Measurements from ENCODE around the gene PTGES.
A peak's percentile ranks its signal among the peaks of the same experiment; 100 is the strongest.

The PTGES gene

GRCh38 chr9:129737479-129738274 is 15.2 kb downstream of the PTGES start:
- peak; percentile 78 for DNase-seq (ENCODE audit: low read depth)
- H3K4me3 ChIP-seq (ENCODE audit: low read depth, low read length): peak overlapping the region; percentile 21
- peak; percentile 74 for TF ChIP-seq CTCF (IDR thresholded peaks at IDR 0.05; ENCODE audit: low read depth, low read length)
- no peak for TF ChIP-seq MYC (IDR thresholded peaks at IDR 0.05; ENCODE audit: low read depth, low read length)
- TF ChIP-seq POLR2A (IDR thresholded peaks at IDR 0.05; ENCODE audit: extremely low read depth, insufficient read length): no peak

- H3K4me3 ChIP-seq (ENCODE audit: low read depth, low read length): no peak overlapping the region
- no peak for DNase-seq (ENCODE audit: low read depth)
- no peak for TF ChIP-seq CTCF (IDR thresholded peaks at IDR 0.05; ENCODE audit: low read depth, low read length)
- TF ChIP-seq MYC (IDR thresholded peaks at IDR 0.05; ENCODE audit: low read depth, low read length): no peak
- TF ChIP-seq POLR2A (IDR thresholded peaks at IDR 0.05; ENCODE audit: extremely low read depth, insufficient read length): no peak
- no peak for TF ChIP-seq MAX (IDR thresholded peaks at IDR 0.05; ENCODE audit: low read depth, low read length)
These were observed 16.5 kb downstream of the PTGES start for GRCh38 chr9:129736334-129736733.

- no peak for DNase-seq (ENCODE audit: low read depth)
- no peak for TF ChIP-seq CTCF (IDR thresholded peaks at IDR 0.05; ENCODE audit: low read depth, low read length)
- TF ChIP-seq POLR2A (IDR thresholded peaks at IDR 0.05; ENCODE audit: extremely low read depth, insufficient read length): no peak
- no peak for TF ChIP-seq MYC (IDR thresholded peaks at IDR 0.05; ENCODE audit: low read depth, low read length)
- TF ChIP-seq MAX (IDR thresholded peaks at IDR 0.05; ENCODE audit: low read depth, low read length): no peak
- H3K4me3 ChIP-seq (ENCODE audit: low read depth, low read length): no peak overlapping the region
These were observed 17.3 kb downstream of the PTGES start for GRCh38 chr9:129735546-129735945.

- TF ChIP-seq MYC (IDR thresholded peaks at IDR 0.05; ENCODE audit: low read depth, low read length): no peak
- no peak for TF ChIP-seq CTCF (IDR thresholded peaks at IDR 0.05; ENCODE audit: low read depth, low read length)
- TF ChIP-seq MAX (IDR thresholded peaks at IDR 0.05; ENCODE audit: low read depth, low read length): no peak
- TF ChIP-seq POLR2A (IDR thresholded peaks at IDR 0.05; ENCODE audit: extremely low read depth, insufficient read length): no peak
- no peak overlapping the region for H3K4me3 ChIP-seq (ENCODE audit: low read depth, low read length)
- no peak for DNase-seq (ENCODE audit: low read depth)
These were observed 19.2 kb downstream of the PTGES start for GRCh38 chr9:129733632-129733953.

GRCh38 chr9:129732946-129733631 is 19.8 kb downstream of the PTGES start:
- no peak overlapping the region for H3K4me3 ChIP-seq (ENCODE audit: low read depth, low read length)
- DNase-seq (ENCODE audit: low read depth): no peak
- TF ChIP-seq CTCF (IDR thresholded peaks at IDR 0.05; ENCODE audit: low read depth, low read length): no peak
- TF ChIP-seq MAX (IDR thresholded peaks at IDR 0.05; ENCODE audit: low read depth, low read length): no peak
- TF ChIP-seq POLR2A (IDR thresholded peaks at IDR 0.05; ENCODE audit: extremely low read depth, insufficient read length): no peak
- no peak for TF ChIP-seq MYC (IDR thresholded peaks at IDR 0.05; ENCODE audit: low read depth, low read length)
